Ovary (tissue), 3 donors: Measurements from ENCODE around the gene SOST.

Source experiments
- POLR2A ChIP-seq: fragments of 450-650 bp; IDR thresholded peaks from one replicate; pipeline ENCODE4 v1.6.1; 2017; ENCODE audit warnings: antibody characterized with exemption, mild to moderate bottlenecking, moderate library complexity
- TF ChIP-seq, protein P1 (sequence below), 3 donors: fragments of 450-650 bp in 2 of 3; fragments of 200-600 bp in 1 of 3; IDR thresholded peaks; one replicate each; pipeline versions ENCODE4 v1.5.1 to v1.8.0; 2016 to 2022; ENCODE audit warnings: antibody characterized with exemption in 3 of 3, mild to moderate bottlenecking in 1 of 3
- donor health status: DM: no; HTN: no; CAD: no.

DNA sequence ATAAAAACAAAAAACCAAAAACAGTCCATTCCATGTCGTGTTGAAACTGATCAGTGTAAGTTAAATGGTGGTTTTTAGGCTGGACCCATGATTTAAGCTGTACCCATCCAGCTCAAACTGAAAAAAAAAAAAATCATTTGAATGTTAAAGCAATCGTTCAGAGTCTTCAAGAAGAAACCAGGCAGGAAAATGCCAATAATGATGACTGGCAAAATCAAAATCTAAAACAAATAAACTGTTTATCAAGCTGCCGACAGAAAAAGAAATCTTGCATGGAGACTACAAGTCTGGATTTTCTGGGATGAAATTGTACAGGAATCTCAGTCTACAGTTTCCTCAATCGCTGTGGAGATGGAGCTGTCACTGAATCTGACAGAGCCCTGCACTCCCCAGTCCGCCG lies 40.7 kb downstream of the SOST start:
- TF ChIP-seq, protein P1, sequence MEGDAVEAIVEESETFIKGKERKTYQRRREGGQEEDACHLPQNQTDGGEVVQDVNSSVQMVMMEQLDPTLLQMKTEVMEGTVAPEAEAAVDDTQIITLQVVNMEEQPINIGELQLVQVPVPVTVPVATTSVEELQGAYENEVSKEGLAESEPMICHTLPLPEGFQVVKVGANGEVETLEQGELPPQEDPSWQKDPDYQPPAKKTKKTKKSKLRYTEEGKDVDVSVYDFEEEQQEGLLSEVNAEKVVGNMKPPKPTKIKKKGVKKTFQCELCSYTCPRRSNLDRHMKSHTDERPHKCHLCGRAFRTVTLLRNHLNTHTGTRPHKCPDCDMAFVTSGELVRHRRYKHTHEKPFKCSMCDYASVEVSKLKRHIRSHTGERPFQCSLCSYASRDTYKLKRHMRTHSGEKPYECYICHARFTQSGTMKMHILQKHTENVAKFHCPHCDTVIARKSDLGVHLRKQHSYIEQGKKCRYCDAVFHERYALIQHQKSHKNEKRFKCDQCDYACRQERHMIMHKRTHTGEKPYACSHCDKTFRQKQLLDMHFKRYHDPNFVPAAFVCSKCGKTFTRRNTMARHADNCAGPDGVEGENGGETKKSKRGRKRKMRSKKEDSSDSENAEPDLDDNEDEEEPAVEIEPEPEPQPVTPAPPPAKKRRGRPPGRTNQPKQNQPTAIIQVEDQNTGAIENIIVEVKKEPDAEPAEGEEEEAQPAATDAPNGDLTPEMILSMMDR (IDR thresholded peaks at IDR 0.05), result no peak
- TF ChIP-seq POLR2A, result no peak
